ENCODE results near the gene ABCA5. TPM values are rescaled to one million over a fixed set of nuclear protein-coding genes. Genes with fewer than 3 reads are reported as not detected.
"Not testable (repeated sequence)": the region's sequence is repeated elsewhere in the genome, so short reads cannot be mapped to it uniquely, and the experiment has no call there.

ABCA5 gene
- total RNA-seq, 1 experiment from 2014 or later = 9.6 TPM

DNA sequence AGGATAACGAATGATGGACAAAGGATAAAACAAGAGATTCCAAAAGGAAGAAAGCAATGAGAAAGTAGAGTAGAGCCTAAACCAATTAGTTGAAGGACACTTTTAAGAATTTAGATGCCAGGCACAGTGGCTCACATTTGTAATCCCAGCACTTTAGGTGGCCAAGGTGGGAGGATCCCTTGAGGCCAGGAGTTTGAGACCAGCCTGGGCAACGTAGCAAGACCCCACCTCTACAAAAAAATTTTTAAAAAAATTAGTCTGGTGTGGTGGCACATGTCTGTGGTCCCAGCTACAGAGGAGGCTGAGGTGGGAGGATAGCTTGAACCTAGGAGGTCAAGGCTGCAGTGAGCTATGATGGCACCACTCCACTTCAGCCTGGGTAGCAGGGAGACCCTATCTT is 118.3 kb downstream of the ABCA5 start:
- CTCF ChIA-PET = no interaction called here

DNA sequence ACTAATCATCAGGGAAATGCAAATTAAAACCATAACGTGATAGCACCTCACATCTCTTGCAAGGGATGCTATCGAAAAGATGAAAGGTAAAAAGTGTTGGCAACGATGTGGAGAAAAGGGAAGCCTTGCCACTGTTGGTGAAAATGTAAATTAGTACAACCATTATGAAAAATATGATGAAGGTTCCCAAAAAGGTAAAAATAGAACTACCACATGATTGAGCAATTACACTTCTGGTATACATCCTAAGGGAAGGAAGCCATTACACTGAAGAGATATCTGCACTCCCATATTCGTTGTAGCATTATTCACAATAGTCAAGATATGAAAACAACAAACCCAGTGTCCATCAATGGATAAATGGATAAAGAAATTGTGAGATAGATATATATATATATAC is 119.8 kb downstream of the ABCA5 start:
- ChIA-PET POLR2A (interaction anchor here (0.8 to 1.8 kb wide), 2 partner anchors 19 to 67 kb away, joined by 4 read pairs; no protein-coding TSS in a partner anchor), CTCF (interaction anchor here (0.7 kb wide), 1 partner anchor 430 kb away, joined by 3 read pairs; no protein-coding TSS in a partner anchor)
- Mint-ChIP-seq H3K36me3 (ENCODE audit: insufficient read depth, unreplicated experiment) (no peaks in the 10 kb centered on the region), H3K27ac (ENCODE audit: low read depth, unreplicated experiment) (no peak overlapping the region), H3K27me3 (ENCODE audit: insufficient read depth, unreplicated experiment) (no peaks in the 10 kb centered on the region), H3K9me3 (ENCODE audit: unreplicated experiment) (no peaks in the 10 kb centered on the region), H3K4me3 (ENCODE audit: unreplicated experiment) (no peak overlapping the region), H3K4me1 (ENCODE audit: insufficient read depth, unreplicated experiment) (no peaks in the 10 kb centered on the region)
- intact Hi-C loops (cut with micrococcal nuclease) = no loop called here
- no TSS peak for BruUV-seq (replicated peaks)
- DNase-seq (ENCODE audit: unreplicated experiment) = no peak
- TF ChIP-seq, protein P1, sequence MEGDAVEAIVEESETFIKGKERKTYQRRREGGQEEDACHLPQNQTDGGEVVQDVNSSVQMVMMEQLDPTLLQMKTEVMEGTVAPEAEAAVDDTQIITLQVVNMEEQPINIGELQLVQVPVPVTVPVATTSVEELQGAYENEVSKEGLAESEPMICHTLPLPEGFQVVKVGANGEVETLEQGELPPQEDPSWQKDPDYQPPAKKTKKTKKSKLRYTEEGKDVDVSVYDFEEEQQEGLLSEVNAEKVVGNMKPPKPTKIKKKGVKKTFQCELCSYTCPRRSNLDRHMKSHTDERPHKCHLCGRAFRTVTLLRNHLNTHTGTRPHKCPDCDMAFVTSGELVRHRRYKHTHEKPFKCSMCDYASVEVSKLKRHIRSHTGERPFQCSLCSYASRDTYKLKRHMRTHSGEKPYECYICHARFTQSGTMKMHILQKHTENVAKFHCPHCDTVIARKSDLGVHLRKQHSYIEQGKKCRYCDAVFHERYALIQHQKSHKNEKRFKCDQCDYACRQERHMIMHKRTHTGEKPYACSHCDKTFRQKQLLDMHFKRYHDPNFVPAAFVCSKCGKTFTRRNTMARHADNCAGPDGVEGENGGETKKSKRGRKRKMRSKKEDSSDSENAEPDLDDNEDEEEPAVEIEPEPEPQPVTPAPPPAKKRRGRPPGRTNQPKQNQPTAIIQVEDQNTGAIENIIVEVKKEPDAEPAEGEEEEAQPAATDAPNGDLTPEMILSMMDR (IDR thresholded peaks at IDR 0.05; ENCODE audit: unreplicated experiment) = no peak

More for the DNA sequence above, 118.3 kb downstream of the ABCA5 start:
- TF ChIP-seq, protein P1 (IDR thresholded peaks at IDR 0.05; ENCODE audit: unreplicated experiment) = no peak
- Mint-ChIP-seq H3K9me3 (ENCODE audit: unreplicated experiment) (no peaks in the 10 kb centered on the region), H3K36me3 (ENCODE audit: insufficient read depth, unreplicated experiment) (no peaks in the 10 kb centered on the region), H3K4me3 (ENCODE audit: unreplicated experiment) (no peak overlapping the region), H3K27me3 (ENCODE audit: insufficient read depth, unreplicated experiment) (no peaks in the 10 kb centered on the region), H3K4me1 (ENCODE audit: insufficient read depth, unreplicated experiment) (no peaks in the 10 kb centered on the region), H3K27ac (ENCODE audit: low read depth, unreplicated experiment) (no peak overlapping the region)
- BruUV-seq (replicated peaks) = no TSS peak
- no peak for DNase-seq (ENCODE audit: unreplicated experiment)
- POLR2A ChIA-PET = interaction anchor here (1.3 kb wide), 1 partner anchor 9 kb away, joined by 3 read pairs; no protein-coding TSS in a partner anchor
- intact Hi-C loops (cut with micrococcal nuclease) = no loop called here

DNA sequence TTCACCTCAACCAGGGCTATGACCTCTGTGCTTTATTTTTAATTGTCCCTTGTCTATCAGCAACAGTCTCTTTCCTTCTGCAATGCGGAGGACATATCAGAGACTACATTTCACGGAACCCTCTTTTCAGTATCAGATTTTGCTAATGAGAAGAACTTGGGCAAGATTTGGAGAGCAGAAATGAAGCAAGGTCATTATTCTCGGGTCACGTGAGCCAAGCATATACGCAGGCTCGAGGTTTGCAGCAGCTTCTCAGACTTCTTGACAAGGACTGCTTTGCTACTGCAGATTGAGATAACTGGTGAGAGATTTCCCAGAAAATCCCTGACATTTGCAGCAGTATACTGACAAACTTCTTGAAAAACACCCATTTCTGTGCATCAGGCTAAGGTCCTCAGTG is 128.7 kb downstream of the ABCA5 start:
- POLR2A ChIA-PET = no interaction called here
- no peak for DNase-seq (ENCODE audit: unreplicated experiment)
- BruUV-seq (replicated peaks) = no TSS peak
- Mint-ChIP-seq H3K4me3 (ENCODE audit: unreplicated experiment) (no peak overlapping the region), H3K27ac (ENCODE audit: low read depth, unreplicated experiment) (no peak overlapping the region), H3K9me3 (ENCODE audit: unreplicated experiment) (no peaks in the 10 kb centered on the region), H3K4me1 (ENCODE audit: insufficient read depth, unreplicated experiment) (no peaks in the 10 kb centered on the region), H3K27me3 (ENCODE audit: insufficient read depth, unreplicated experiment) (no peaks in the 10 kb centered on the region), H3K36me3 (ENCODE audit: insufficient read depth, unreplicated experiment) (no peaks in the 10 kb centered on the region)
- intact Hi-C loops (cut with micrococcal nuclease) = no loop called here
- TF ChIP-seq, protein P1 (IDR thresholded peaks at IDR 0.05; ENCODE audit: unreplicated experiment) = no peak
- CTCF ChIA-PET = no interaction called here

DNA sequence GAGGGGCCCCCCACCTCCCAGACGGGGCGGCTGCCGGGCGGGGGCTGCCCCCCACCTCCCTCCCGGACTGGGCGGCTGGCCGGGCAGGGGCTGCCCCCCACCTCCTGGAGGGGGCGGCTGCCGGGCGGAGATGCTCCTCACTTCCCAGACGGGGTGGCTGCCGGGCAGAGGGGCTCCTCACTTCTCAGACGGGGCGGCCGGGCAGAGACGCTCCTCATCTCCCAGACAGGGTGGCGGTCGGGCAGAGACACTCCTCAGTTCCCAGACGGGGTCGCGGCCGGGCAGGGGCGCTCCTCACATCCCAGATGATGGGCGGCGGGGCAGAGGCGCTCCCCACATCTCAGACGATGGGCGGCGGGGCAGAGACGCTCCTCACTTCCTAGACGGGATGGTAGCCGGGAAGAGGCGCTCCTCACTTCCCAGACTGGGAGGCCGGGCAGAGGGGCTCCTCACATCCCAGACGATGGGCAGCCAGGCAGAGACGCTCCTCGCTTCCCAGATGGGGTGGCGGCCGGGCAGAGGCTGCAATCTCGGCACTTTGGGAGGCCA is 130.8 kb downstream of the ABCA5 start:
- POLR2A ChIA-PET; H3K27me3 Mint-ChIP-seq (ENCODE audit: insufficient read depth, unreplicated experiment); intact Hi-C loops (cut with micrococcal nuclease); BruUV-seq (replicated peaks); H3K9me3 Mint-ChIP-seq (ENCODE audit: unreplicated experiment); H3K4me1 Mint-ChIP-seq (ENCODE audit: insufficient read depth, unreplicated experiment); H3K4me3 Mint-ChIP-seq (ENCODE audit: unreplicated experiment); DNase-seq (ENCODE audit: unreplicated experiment); H3K27ac Mint-ChIP-seq (ENCODE audit: low read depth, unreplicated experiment); H3K36me3 Mint-ChIP-seq (ENCODE audit: insufficient read depth, unreplicated experiment): not testable (repeated sequence)
- CTCF ChIA-PET = interaction anchor here (0.7 kb wide), 1 partner anchor 329 kb away, joined by 3 read pairs; no protein-coding TSS in a partner anchor

Other genes starting within 250 kb of the ABCA5 start
- gene ABCA6, start 185.2 kb downstream of the ABCA5 start, total RNA-seq (2022) = 34.5 TPM in 2 replicates
- 18.3 and 24.7 TPM in 2 replicates for gene ABCA10, start 98.3 kb downstream of the ABCA5 start, total RNA-seq (2022)
- 0.28 and 0.37 TPM in 2 replicates for gene MAP2K6, start 87.6 kb upstream of the ABCA5 start, total RNA-seq (2022)